Brain microvascular endothelial cell (primary cell): Measurements from ENCODE around the gene HMCN1.

Experiments used
- DNase-seq: peaks from one replicate; pipeline ENCODE4 v3.0.0-alpha.2; 2020
- H3K27ac ChIP-seq: fragments of 250-450 bp; sonication (Bioruptor Pico); 2 replicates; pipeline ENCODE4 v1.5.1; 2020; ENCODE audit warnings: mild to moderate bottlenecking, moderate library complexity
- H3K27me3 ChIP-seq: fragments of 250-450 bp; sonication (Bioruptor Pico); replicated peaks from 2 replicates; pipeline ENCODE4 v1.5.1; 2020; ENCODE audit warnings: mild to moderate bottlenecking
- H3K36me3 ChIP-seq: fragments of 250-450 bp; sonication (Bioruptor Pico); replicated peaks from 2 replicates; pipeline ENCODE4 v1.5.1; 2020; ENCODE audit warnings: mild to moderate bottlenecking
- H3K4me3 ChIP-seq: 2 replicates; pipeline ENCODE4 v1.5.1; 2011; ENCODE audit warnings: low read depth, mild to moderate bottlenecking, control low read depth, low read length, moderate library complexity
- CTCF ChIP-seq: IDR thresholded peaks from 2 replicates; pipeline ENCODE4 v1.5.1; 2011; ENCODE audit warnings: low read depth, mild to moderate bottlenecking, moderate library complexity, low read length, control low read depth, inconsistent platforms; ENCODE audit errors: missing control alignments
- in situ Hi-C: cut with HindIII; loops from 2 replicates; pipeline ENCODE4 v1.10.0; 2017; ENCODE audit warnings: low sequenced_read_pairs, low pct_ligation_motif_present

Gene HMCN1

GRCh38 chr1:185973645-185974044 is 239.5 kb downstream of the HMCN1 start:
- DNase-seq: peak; percentile 94
- no peak for TF ChIP-seq CTCF
- H3K27me3 ChIP-seq: no peaks in the 10 kb centered on the region
- in situ Hi-C loops: no loop called here
- no peak overlapping the region for H3K4me3 ChIP-seq
- H3K27ac ChIP-seq: peak overlapping the region; percentile 70
- H3K36me3 ChIP-seq: no peaks in the 10 kb centered on the region

- Histone ChIP-seq H3K36me3 (no peaks in the 10 kb centered on the region), H3K4me3 (no peak overlapping the region), H3K27me3 (no peaks in the 10 kb centered on the region), H3K27ac (no peak overlapping the region)
- in situ Hi-C loops: no loop called here
- DNase-seq: no peak
- no peak for TF ChIP-seq CTCF
Measured at GRCh38 chr1:185974367-185975170, 240.4 kb downstream of the HMCN1 start.

- DNase-seq: no peak
- Histone ChIP-seq H3K27ac (no peak overlapping the region), H3K27me3 (no peaks in the 10 kb centered on the region), H3K36me3 (no peaks in the 10 kb centered on the region), H3K4me3 (no peak overlapping the region)
- TF ChIP-seq CTCF: no peak
- in situ Hi-C loops: no loop called here
Measured at GRCh38 chr1:185980891-185981290, 246.7 kb downstream of the HMCN1 start.

GRCh38 chr1:185984113-185984836 is 250.1 kb downstream of the HMCN1 start:
- H3K27ac ChIP-seq: no peak overlapping the region
- H3K36me3 ChIP-seq: no peaks in the 10 kb centered on the region
- H3K4me3 ChIP-seq: no peak overlapping the region
- no peak for TF ChIP-seq CTCF
- DNase-seq: no peak
- in situ Hi-C loops: no loop called here
- no peaks in the 10 kb centered on the region for H3K27me3 ChIP-seq

GRCh38 chr1:185987611-185988321 is 253.6 kb downstream of the HMCN1 start:
- in situ Hi-C loops: no loop called here
- Histone ChIP-seq H3K4me3 (no peak overlapping the region), H3K36me3 (no peaks in the 10 kb centered on the region), H3K27me3 (no peaks in the 10 kb centered on the region), H3K27ac (no peak overlapping the region)
- DNase-seq: no peak
- TF ChIP-seq CTCF: no peak
